Stimulated activated CD8-positive, alpha-beta memory T cell treated with anti-CD3 and anti-CD28 coated beads, Interleukin-15, amount 100 ng/mL, for 4 hours (primary cell): ENCODE results near the gene HPCA.

Experiments used
- DNase-seq, 2 donors: peaks; one replicate each; pipeline ENCODE4 v3.0.0-alpha.2; 2020; ENCODE audit warnings: low read depth in 2 of 2

The HPCA gene

DNA sequence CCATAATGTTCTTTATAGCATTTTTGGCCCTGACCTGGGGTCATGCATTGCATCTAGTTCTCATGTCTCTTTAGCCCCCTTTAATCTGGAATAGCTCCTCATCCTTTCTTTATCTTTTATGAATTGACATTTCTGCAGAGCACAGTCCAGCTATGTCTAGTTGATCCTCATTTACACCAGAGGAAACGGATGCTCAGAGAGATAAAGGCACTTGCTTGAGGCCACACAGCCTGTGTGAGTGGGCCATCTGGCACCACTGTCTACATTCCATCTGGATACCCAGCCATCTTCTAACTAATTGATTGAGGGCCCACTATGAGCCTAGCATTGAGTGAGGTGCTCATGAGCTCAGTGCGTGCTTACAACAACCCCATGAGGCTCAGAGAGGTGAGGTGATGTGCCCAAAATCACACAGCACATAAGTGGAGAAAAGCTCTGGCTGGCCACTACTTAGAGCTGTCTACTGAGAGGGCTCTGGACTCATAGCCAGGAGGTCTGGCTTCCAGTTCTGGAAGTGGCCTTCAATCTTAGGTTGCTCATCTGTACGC, 3.5 kb downstream of the HPCA start:
- no peak for DNase-seq

DNA sequence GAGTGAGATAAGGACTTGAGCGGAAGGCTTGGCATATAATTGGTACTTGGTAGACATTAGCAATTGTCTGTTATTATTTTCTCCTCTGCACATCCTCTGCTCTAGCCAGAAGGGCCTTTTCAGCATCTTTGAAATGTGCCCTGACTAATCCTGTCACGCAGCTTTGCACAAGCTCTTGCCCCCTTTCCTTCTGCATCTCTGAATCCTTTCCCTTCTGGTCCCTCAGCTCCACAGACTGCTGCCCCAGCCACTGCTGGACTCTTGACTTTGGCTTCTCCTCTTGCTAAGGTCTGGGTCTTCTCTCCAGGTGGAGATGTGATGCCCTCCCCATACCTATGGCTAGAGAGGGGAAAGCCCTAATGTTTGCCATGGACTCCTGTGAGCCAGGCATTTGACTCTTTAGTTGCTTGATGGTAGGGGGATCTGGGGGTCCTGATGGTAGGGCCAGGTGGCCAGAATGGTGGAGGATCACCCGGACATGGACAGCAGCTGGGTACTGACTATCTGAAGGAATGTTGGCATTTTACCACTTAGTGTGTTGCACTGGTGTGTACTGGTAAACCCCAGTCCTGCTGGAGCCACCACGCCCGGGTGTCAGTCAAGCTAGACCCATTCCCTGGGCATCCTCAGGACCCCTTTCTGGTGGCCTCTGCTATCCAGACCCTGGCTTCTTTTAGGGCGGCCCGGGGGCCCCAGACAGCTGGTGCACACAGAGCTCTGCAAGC, 4.4 kb downstream of the HPCA start:
- no peak for DNase-seq

DNA sequence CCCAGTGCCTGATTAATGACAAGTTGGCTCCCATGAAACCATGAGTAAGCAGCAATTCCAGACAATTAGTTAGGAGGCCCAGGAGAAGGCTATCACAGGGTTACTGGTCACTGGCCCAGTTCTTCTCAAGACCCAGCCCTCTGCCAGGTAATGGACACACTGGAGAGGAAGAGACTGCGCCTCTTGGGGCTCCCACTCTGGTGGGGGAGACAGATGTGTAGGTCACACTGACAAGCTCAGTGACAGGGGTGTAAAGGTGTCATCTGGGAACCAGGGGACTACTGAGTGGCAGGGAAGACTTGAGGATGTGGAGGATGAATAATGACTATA, 4.9 kb downstream of the HPCA start:
- DNase-seq, result no peak

- no peak for DNase-seq
Measured at GRCh38 chr1:32891630-32892029, 5.3 kb downstream of the HPCA start.

DNA sequence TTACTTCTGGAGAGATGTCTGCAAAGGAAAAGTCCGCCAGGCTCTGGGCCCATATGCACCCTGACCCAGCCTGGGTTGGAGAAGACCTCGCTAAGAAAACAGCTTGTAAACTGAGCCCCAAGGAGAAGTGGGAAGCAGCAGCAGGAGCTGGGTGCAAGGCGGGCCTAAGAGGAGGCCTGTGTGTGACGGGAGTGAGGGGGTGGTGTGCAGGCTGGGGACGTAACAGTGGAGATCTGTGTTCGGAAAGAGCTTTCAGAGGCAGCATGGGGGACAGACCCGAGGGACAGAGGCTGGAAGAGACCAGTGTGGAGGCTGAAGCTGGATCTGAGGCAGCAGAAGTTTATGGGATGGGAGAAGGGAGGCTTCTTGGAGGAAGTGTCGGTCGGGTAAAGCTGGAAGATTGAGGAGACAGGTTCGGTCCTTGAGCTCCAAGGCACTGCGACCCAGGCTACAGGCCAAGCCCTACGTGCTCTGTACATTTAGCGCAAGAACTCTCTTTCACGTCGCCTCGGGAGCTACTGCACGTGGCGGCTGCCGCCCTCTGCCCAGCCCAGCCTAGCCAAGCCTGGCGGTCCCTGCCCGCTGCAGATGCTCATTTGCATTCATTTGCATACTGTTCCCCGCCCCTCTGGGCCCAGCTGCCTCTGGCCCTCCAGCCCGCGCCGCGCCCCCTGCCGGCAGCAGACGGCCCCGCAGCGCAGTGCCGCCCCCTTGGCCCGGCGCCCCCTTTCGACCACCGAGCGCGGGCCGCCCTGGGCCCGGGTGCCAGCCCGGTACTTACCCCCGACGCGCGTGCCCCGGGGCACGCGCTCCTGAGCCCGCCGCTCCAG, 6.3 kb downstream of the HPCA start:
- no peak for DNase-seq

GRCh38 chr1:32893198-32894018, 7.1 kb downstream of the HPCA start:
- no peak for DNase-seq

DNA sequence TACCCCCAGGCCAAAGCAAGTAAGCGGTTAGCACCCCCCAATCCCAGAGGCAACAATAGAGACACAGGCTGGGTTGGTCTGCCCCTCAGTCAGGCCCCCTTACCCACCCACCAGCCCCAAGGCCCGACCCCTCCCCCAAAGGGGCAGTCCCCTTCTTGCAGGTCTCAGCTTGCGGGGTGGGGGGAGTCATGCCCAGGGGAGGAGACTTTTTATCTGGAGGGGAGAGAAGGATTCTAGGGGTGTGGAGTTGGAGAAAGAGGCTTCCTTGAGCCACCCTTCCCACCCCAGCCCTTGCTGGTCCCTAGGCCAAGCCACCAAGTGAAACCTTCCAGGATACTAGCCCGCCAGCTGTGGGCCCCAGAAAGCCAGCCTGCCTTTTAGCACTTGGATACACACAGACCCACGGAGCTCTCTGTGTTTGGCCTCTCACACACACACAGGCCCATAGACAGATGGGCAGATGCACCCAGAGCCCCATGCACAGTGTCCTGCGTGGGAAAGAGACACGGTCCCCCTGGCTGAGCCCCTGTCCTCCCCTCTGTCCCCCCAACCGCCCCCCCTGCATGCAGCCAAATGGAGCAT, 7.8 kb downstream of the HPCA start:
- DNase-seq, result no peak

GRCh38 chr1:32894681-32895080, 8.4 kb downstream of the HPCA start:
- no peak for DNase-seq

DNA sequence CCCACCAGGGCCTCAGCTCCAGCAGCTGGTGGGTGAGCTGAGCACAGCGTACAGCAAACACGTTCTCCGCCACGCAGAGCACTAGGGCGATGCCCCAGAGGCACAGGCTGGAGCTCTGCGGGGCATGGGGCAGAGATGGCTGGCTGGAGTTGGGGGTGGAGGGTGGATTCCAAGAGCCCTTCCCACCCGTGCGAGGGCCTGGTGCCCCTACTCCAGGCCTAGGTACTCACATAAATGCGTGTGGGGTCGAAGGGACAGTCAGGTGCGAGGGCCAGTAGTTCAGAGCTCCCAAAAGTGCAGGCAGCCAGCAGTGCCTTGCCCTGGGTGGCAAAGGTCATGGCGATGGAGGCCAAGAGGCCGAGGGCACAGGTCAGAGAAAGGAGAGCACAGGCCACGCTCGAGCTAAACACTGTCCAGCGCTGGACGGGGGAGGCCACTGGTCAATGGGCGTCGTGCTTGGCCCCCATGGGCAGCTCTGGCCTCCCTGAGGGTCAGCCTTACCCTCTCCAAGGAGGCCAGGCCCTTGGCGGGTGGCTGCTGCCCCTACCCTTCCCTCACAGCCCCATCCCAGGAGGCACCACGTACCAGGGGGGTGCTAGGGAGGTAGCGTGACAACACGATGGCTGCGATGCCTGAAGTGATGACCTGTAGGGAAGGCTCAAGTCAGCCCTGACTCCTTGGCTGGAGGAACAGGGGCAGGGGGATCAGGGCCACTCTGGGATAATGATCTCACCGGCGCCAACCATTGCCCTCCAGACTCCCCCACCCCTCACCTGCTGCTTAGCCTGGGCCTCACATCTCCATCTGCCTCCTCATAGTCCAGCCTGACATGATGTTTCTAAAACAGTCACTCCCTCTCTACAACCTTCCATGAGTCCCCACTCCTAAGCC, 9.3 kb downstream of the HPCA start:
- DNase-seq, result no peak

GRCh38 chr1:32896451-32896850, 10.2 kb downstream of the HPCA start:
- DNase-seq, result no peak

GRCh38 chr1:32897082-32898049, 11.1 kb downstream of the HPCA start:
- no peak for DNase-seq

DNA sequence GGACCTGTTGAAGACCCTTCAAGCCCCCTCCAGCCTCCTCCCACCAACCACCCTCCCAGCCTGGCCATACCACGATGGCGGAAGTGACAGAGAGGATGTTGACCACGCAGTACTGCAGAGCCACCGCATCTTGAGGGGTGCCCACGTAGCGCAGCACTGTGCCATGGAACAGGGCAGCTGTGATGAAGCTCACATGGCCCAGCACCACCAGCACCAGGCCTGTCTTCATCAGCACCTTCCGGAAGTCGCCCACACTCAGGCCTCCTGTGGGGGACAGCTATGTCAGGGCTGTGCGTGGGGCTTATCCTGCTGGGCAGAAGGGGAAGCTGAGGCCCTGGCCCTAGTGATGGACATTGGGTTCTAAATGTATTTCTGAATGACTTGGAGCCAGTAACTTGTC, 11.8 kb downstream of the HPCA start:
- no peak for DNase-seq

DNA sequence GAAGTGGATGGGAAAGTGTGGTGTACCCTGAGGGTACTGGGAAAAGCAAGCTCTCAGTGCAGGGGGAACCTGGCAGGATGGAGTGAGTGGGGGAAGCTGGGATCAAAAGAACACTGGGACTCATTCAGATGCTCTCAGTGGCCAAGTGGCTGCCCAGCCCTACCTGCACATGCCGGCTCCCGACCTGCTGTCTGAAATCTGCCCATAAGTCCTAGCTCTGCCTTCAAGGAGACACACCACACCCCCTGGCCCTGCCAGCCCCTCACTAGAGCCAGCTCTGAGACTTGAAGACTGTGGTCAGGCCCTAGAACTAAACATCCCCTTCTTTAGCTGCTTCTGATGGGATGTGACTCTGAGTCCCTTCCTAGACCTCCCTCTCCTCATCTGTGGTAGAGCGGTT, 12.7 kb downstream of the HPCA start:
- DNase-seq, result no peak

- DNase-seq, result no peak
Measured at GRCh38 chr1:32899586-32900296, 13.4 kb downstream of the HPCA start.

DNA sequence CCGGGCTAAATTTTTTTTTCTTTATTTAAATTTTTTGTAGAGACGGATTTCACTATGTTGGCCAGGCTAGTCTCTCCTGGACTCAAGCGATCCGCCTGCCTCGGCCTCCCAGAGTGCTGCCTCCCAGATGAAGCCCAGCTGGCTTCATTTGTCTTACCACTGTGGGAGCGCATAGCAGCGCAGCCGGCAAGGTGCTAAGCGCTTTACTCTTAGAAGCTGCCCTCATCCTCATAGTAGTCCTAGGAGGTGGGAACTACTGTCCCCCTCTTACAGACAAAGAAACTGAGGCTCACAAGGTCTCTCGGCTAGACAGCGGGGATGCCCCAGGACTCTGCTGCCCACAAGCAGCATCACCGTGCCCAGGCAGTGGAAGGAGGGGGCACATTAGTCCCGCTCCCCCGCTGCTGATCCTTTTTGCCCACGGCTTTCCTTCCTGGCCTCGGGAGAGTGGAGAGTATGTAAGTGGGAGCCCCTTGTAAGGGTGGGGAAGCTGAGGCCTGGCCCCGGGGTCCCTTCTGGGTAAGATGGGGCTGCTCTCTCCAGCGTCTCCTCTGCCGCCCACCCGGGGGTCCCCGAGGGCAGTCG, 14.2 kb downstream of the HPCA start:
- no peak for DNase-seq

- no peak for DNase-seq
Measured at GRCh38 chr1:32900956-32901822, 14.9 kb downstream of the HPCA start, which contains the start of gene TMEM54. TSS of gene TMEM54 (minus strand) at chr1:32901389. CDS start at chr1:32901238, 151 bp downstream.

DNA sequence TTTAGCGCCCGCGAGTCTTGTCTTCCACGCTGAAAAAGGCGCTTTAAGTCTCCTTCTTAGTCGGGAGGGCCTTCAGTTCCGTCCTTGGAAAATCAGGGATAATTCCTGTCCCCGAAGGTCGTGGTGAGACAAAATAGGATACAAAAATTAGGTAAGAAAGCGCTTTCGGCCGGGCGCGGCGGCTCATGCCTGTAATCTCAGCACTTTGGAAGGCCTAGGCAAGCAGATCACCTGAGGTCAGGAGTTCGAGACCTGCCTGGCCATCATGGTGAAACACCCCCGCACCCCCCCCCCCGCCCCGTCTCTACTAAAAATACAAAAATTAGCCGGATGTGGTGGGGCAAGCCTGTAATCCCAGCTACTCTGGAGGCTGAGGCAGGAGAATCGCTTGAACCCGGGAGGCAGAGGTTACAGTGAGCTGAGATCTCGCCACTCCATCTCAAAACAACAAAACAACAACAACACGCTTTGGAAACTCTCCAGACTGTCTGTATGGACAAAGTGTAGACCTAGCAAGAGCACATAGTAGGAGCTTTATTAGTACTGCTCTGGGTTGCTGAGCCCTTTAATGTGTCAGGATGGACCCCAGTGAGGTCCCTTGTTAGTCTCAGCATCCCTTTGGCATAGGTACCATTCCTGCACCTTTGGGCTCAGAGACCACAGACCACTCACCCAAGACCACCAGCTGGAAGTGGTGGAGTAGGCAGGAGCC, 15.7 kb downstream of the HPCA start:
- no peak for DNase-seq
